H4 (cell line): ENCODE results near the gene ANKRD40. TPM values are rescaled to one million over a fixed set of nuclear protein-coding genes. Genes with fewer than 3 reads are reported as not detected.
"Not testable (repeated sequence)": the region's sequence is repeated elsewhere in the genome, so short reads cannot be mapped to it uniquely, and the experiment has no call there.

ENCODE experiments used
- DNase-seq: peaks from one replicate; pipeline ENCODE4 v3.0.0-alpha.2; 2015; ENCODE audit warnings: low spot score
- total RNA-seq: library from RNA; depleted of rRNA; stranded (reverse); fragments of >200 nt; shearing (Covaris generic); gene quantifications from 2 replicates; pipeline ENCODE4 v1.2.3, GENCODE V29; 2014; rRNA removed

The ANKRD40 gene, protein sequence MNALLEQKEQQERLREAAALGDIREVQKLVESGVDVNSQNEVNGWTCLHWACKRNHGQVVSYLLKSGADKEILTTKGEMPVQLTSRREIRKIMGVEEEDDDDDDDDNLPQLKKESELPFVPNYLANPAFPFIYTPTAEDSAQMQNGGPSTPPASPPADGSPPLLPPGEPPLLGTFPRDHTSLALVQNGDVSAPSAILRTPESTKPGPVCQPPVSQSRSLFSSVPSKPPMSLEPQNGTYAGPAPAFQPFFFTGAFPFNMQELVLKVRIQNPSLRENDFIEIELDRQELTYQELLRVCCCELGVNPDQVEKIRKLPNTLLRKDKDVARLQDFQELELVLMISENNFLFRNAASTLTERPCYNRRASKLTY
- total RNA-seq, result 34.6 and 36.3 TPM in 2 replicates

DNA sequence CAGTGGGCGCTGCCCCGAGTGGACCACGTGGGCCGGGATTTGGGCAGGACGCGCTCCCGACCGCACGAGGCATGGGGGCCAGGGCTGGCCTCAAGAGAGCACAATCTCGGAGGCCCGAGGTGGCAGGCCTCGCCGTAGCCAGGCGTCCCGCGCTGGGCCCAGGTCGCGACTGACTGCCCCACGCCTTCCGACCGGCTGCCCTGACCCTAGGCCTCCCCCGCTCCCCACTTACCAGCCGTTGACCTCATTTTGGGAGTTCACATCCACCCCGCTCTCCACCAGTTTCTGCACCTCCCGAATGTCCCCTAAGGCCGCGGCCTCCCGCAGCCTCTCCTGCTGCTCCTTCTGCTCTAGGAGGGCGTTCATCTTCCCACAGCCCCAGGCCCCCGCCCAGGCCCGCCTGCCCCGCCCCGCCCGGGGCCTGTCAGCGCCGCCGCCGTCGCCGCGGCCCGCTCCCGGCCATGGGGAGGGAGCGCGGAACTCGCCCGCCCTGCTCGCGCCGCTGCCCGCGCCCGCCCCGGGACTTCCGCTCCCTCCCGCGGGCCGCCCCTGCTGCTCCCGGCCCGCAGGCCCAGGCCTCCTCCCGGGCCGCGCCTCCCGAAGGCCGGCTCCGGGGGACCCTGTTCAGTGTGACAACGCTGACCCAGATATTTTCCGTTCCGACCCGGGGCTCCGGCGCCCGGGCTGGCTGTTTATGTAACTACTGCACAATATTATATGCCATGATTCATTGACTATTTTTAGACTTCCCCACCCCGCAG lies at the start of gene ANKRD40:
Gene ANKRD40, minus strand, starts transcription at position 626 of the 761 bp plus-strand sequence. Its CDS starts 260 bp downstream, at position 366.
- DNase-seq, result peak; percentile 90

DNA sequence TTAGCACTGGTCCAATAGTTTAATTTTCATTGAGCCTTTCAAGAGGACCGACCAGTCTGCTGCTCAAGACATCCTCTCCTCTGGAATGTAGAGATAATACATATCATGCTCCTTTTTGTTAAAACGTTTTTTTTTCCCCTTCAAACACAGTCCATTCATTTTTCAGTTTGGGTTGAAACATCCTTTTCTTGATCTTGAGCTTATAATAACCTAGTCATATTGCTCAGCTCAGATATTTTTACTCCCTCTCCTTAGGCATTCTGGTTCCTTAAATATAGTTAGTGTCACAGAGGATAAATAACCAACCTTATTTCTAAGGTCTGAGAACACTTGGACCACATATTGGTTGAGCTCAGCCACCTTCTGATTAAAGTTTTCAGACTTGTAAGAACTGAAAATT lies 46.8 kb upstream of the ANKRD40 start:
- no peak for DNase-seq

DNA sequence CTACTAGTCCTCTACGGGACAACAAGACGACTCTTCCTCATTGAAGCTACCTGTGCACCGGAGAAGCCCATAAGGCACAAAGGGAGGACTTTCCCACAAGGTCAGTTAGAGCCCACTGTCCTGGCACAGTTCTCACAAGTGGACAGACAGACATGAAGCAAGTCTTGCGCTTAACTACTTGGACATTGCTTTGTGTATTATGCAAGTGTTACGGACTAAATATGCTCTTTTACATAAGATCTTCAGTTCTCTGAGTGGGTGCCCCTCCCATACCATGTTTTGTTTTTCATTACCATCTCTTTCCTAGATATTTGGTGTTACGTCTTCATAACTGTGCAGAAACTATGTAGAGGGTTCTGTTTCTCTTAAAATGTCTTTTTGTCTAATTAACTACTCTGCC lies 41.5 kb upstream of the ANKRD40 start:
- DNase-seq, result no peak

DNA sequence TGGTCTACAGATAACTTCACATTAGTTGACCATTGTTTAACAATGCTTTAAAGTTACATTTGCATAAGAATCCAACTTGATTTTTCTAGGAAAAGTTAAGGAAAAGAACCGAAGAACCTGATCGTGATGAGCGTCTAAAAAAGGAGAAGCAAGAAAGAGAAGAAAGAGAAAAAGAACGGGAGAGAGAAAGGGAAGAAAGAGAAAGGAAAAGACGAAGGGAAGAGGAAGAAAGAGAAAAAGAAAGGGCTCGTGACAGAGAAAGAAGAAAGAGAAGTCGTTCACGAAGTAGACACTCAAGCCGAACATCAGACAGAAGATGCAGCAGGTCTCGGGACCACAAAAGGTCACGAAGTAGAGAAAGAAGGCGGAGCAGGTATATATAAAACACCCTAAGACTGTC lies 37.9 kb upstream of the ANKRD40 start:
- no peak for DNase-seq

DNA sequence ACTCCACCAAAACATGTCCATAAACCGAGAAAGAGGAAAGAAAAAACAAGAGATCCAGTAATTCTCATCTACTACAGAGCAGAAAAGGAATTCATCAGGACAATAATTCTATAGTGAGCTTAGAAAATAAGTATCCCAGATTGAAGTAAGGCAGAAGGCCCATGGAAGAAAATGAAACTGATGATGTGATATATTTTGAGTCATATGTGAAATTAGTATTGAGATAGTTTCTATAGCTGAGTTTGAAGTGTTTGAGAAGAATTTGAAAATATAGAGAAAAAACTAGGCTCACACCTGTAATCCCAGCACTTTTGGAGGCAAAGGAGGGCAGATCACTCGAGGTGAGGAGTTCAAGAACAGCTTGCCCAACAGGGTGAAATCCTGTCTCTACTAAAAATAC lies 31.4 kb upstream of the ANKRD40 start:
- DNase-seq, result no peak

DNA sequence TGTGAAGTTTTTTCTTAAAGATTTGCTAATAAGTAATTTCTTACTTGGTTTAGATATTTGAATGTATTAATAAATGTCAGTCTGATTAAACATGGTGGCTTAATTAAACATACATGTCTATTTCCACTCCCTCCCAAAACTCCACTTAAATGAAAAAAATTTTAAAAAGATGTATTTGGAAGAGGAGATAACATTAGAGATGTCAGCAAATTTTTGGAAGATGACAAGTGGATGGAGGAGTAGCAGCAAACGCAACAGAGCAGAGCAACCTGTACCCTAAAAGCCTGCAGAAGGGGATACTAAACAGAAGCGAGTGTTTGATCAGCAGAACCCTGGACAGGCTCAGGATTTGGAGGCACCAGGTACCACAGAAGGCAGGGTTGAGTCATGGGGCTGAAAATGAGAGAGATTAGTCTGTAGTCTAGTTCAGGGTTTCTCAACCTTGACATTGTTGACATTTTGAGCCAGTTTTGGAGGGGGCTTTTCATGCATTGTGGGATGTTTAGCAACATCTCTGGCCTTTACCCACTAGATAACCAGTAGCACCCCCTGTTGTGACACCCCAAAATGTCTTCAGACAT lies 29.5 kb upstream of the ANKRD40 start:
- no peak for DNase-seq

DNA sequence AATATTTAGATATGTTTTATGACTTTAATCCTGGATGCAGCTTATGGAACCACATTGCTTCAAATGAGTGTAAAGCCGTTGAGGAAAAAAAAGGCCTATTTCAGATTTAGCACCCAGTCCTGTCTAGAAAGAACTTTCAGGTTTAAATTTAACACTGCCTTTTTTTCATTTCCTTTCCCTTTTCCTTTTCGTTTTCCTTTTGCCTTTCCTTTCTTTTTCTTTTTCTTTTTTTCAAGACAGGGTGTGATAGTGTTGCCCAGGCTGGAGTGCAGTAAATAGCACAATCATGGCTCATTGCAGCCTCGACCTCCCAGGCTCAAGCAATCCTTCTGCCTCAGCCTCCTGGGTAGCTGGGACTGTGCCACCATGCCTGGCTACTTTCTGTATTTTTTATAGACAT lies 27.6 kb upstream of the ANKRD40 start:
- DNase-seq, result no peak

DNA sequence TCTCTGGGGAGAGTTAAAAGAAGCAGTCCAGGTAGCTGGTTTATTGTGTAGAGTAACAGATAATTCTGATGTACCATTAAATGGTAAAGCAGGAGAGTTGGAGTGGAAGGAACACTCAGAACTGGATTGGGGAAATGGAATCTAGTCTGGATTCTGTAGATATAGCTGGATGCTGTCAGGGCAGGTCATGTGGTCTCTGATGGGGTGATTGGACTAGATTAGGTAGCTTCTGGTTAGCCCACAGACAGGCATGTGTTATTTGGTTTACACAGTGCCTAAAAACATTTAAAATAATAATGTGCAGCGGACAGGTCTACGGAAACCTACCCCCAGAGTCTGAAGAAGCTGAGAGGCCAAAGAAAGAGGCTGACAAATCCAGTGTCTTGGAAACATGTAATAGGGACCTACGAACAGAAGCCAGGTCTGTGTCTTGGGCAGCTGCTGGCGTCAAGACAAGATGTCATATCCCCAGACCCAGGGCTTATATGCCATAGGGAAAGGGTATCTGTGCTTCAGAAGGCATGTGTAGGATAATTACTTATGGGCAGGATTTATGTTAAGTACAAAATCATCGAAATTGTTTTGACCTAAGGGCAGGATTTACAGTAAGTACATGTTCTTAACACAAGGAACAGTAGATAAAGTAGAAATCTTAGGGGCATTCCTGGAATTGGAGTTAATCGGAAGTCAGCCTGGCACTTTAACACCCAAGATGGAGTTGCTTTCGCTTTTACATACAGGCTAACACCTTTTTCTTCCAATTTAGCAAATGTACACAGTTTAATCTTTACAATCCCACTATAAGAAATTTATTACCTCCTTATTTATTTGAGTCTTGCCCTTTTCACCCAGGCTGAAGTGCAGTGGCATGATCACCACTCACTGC lies 24.1 kb upstream of the ANKRD40 start:
- no peak for DNase-seq

DNA sequence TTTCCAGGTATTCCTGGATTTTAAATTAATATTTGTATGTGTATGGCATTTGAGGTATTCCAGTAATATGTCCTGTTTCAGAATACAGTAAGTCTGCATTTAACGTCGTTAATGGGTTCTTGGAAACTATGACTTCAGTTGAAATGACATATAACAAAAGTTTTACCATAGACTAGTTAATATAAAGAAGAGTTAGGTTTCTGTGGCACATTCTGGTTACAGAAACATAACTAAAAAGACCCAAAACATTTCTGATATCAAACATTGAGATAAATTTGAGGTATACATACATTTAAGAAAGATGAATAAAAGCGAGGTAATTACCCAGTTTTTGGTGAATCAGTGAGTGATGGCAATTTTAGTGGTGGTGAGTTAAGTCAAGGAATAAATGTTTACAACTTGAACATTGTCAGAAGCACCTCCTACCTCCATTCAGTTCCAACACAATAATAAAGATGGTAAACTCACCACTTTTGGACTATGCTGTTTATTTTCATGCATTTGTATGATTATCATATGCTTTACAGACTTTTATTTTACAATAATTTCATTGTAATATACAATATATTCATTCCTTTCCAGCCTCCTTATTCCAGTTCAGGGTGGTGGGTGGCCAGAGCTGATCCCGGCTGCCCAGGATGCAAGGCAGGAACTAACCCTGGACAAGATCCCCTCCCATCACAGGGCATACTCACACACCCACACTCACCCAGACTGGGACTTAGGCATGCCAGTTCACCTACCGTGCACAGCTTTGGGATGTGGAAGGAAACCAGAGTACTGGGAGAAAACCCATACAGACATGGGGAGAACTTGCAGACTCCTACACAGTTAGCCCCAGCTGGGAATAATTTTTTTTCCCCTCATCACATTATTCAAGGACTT lies 21.4 kb upstream of the ANKRD40 start:
- no peak for DNase-seq

DNA sequence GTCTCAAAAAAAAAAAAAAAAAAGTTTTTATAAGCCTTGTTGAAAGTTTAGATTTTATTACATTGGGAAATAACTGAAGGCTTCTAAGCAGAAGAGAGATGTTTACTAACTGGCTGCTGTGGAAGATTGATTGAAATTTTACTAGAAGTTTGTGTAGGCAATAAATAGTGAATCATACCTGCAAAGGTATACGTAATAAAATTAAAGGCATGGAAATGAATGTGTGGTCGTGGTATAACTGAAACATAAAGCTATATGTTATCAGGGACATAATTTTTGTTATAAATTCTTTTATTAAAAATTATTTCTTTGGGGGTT lies 20.4 kb upstream of the ANKRD40 start:
- DNase-seq, result no peak

DNA sequence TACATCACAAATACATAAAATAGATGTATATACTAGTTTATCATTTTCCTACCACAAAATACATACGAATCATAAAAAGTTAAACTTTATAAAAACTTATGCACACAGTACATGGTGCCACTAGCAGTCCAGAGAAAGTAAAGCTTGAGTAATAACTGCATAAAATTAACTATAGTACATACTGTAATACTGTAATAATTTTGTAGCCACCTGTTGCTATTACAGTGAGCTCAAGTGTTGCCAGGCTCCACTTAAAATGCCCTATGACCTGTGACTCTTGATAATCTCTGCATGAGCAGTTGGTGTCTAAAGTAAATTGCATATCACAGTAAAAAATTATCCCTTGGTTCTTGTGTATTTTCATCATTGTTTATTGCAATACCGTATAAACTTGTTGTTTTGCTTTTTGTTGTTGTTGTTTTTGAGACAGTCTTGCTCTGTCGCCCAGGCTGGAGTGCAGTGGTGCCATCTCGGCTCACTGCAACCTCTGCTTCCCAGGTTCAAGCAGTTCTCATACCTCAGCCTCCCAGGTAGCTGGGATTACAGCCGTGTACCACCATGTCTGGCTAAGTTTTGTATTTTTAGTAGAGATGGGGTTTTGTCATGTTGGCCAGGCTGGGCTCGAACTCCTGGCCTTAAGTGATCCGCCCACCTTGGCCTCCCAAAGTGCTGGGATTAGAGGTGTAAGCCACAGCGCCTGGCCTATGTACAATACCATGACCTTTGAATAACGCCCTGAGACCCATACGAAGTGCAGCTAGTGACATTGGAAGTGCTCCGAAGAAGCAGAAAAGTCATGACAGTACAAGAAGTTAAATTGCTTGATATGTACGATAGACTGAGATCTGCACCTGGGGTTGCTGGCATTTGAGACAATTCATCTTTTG lies 18.3 kb upstream of the ANKRD40 start:
- no peak for DNase-seq

DNA sequence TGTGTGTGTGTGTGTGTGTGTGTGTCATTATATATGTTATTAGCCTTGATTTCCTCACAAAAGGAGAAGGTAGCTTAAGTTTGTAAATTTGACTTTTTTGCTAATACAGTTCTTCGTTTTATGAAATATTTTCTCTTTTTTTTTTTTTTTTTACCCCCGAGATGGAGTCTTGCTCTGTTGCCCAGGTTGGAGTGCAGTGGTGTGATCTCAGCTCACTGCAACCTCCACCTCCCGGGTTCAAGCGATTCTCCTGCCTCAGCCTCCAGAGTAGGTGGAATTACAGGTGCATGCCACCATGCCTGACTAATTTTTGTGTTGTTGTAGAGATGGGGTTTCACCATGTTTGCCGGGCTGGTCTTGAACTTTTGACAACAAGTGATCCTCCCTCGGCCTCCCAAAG lies 16.9 kb upstream of the ANKRD40 start:
- not testable (repeated sequence) for DNase-seq

DNA sequence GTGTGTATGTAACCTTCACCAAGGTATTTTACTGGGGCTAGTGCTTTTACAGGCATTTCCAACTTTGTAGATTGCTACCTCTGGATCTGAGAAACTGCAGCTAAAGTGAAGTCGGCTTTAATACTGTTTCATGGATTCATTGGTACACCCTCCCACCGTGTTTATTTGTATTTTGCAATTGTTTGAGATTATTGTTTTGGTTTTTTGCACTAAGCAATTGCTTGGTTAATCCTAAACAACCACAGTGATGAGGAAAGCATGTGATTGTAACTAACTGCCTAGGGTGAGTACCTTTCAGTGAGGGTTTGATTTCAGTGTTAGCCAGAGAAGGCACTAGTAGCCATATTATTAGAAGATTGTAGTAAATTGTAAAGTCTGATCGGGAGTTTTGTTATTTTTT lies 15.0 kb upstream of the ANKRD40 start:
- DNase-seq, result no peak

DNA sequence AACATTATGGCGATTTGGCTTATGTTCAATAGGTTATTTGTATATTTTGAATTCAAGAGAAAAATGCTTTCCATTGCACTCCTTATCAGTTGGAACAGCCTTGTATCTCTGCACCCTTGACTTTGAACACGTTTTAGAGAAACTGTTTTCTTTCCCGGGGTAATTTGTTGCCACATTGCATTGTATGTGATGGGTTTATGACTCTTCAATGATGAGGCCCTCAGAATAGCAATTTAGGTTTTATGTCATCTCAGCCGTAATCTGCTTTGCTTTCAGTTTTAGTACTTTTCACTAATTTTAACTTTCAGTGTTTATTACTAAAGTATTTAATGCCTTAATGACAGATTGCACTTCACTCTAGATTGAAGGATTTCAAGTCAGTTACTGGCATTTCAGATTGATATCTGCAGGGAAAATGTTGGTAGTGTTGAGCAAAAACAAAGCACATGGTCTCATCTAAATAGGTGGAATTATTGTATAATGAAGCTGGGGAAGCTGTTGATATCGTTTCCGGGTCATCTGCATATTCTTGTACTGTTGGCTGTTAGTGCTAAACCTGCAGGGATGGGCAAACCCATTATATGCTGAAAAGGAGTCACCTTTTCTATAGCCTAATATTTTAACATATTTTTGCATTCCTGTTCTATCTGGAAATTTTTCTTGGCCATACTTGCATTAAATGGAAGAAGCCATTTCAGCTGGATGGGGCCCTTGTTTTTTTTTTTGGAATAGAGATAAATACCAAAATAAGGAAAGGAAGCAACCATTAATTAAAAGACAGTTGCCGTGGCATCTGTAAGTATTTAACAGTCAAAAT lies 13.7 kb upstream of the ANKRD40 start:
- no peak for DNase-seq

DNA sequence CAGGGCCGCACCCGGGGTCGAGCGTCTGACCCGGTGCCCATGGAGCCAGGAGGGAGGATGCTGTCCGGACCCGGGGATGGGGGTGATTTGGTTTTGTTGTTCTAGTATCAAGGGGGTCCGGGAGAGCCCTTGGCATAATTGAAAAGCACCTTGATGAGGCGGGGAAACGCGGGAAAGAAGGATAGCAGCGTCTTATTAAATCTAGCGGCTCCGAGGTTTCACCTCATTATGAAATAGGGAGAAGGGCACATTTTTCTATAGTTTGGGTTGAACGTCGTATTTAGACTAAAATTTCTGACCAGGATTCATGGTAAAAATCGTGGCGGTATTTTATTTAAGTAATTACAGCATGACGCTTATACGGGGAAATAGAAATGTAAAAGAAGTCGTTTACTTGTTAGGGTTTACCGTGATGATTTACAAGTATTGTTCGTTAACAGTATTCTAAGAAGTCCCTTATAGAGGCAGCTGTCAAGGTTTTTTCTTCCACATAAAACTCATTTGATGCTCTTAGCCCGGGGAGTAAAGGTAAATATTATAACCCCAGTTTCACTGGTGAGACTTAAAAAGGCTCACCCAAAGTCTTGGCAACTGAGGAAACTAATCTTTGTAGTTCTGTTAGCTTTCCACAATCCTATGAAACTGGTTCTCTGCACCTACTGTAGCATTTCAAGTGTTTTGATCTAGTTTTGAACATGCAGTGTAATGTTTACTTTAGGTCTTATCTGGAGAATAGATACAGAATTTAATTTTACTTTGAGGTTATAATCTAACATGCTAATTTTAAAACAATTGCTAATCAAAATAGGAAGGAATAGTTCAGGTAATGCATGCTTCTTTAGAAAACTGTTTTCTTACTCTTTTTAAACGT lies 12.4 kb upstream of the ANKRD40 start:
- DNase-seq, result no peak

DNA sequence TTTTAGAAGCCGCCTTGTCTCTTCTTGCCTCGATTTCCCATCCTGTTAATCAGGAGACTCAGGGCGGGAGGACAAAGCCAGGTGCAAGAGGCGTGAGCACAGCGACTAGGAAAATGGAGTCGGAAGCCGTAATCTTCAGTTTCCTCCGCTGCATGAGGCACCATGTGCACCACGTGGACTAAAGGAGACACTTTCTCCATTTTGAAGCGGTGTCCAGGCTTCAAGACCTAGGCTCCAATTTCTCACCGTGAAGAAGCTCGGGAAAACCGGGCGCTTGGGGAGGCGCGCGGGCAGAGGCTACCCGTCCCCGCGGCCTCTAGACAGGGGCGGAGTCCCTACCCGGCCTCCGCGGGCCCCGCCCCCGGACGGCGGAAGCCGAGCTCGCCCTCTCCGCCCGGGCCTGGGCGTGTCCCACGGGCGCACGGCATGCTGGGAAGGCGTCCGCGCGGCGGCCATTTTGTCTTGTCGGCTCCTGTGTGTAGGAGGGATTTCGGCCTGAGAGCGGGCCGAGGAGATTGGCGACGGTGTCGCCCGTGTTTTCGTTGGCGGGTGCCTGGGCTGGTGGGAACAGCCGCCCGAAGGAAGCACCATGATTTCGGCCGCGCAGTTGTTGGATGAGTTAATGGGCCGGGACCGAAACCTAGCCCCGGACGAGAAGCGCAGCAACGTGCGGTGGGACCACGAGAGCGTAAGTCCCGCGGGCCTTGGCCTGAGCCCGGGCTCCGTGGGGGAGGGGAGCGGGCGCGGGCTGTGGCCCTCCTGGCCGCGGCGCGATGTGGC lies 11.6 kb upstream of the ANKRD40 start, which contains the start of gene LUC7L3:
Gene LUC7L3, plus strand, starts transcription at position 460 of the 780 bp plus-strand sequence. Its CDS starts 130 bp downstream, at position 590.
- peak; percentile 91 for DNase-seq

DNA sequence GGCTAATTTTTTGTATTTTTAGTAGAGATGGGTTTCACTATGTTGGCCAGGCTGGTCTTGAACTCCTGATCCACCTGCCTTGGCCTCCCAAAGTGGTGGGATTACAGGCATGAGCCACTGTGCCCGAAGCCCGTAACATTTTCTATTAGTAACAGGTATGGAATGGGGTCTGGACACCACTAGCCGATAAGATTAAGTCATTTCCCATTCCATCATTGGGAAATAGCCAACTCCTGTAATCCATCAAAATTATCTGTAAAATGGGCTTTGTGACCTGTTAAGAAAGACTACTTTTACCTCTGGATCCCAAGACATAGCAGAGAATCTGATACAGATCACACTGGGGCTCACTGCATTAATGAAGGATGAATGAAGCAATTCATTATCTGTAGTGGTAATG lies 7.8 kb upstream of the ANKRD40 start:
- DNase-seq, result no peak
